OCI-LY7 (cell line): ENCODE results near the gene FLNB.

Source experiments
- CTCF ChIP-seq: fragments of 200-600 bp; sonication (generic); conservative IDR thresholded peaks from 2 replicates; pipeline ENCODE4 v1.5.1; 2014; ENCODE audit warnings: mild to moderate bottlenecking, antibody characterized with exemption, low read length, moderate library complexity, mixed read lengths
- EZH2phosphoT487 ChIP-seq: fragments of 200-600 bp; sonication (generic); IDR thresholded peaks from 2 replicates; pipeline ENCODE4 v1.6.1; 2018; ENCODE audit warnings: low read depth, borderline replicate concordance, mild to moderate bottlenecking, mixed run types, antibody characterized with exemption, low read length, moderate library complexity, mixed read lengths

- TF ChIP-seq CTCF (no peak), EZH2phosphoT487 (no peak)
Measured at GRCh38 chr3:58005669-58006068, 2.6 kb upstream of the FLNB start.
